Heart left ventricle (tissue), 13 donors: ENCODE data around the gene PCNX3.

ENCODE experiments used
- CTCF ChIP-seq, 12 donors: fragments of 200-600 bp; sonication (generic) in 4 of 12; IDR thresholded peaks; one replicate each; pipeline versions ENCODE4 v1.5.0 to v1.8.0; 2018 to 2022; ENCODE audit warnings: antibody characterized with exemption in 12 of 12, mild to moderate bottlenecking in 5 of 12
- POLR2A ChIP-seq, 2 donors: fragments of 450-650 bp; IDR thresholded peaks; one replicate each; pipeline ENCODE4 v1.6.1; 2017; ENCODE audit warnings: antibody characterized with exemption in 2 of 2, mild to moderate bottlenecking in 2 of 2, moderate library complexity in 2 of 2
- donor health status: ischemic (EF 13 %, LVEDD 7.1; RV severe dilation, severe dysfunction).
- donor health status: DM: no; HTN: yes; CAD: no.
- donor health status: DM: no; HTN: no; CAD: no.
- donor health status: ischemic (EF 25% LVEDD 6.9; RV normal size, moderate dysfunction).
- donor health status: ischemic (EF 25% LVEDD 5.7; RV mildly dilated, moderate dysfunction).
- donor health status: ischemic (EF 35%, LVEDD 5.7; RV mildly dilated, moderate dysfunction).
- donor health status: nonischemic (EF 11% LVEDD 7.7; RV severe dilation, severe dysfunction).
- donor health status: DM: yes; HTN: yes; CAD: no.
- donor health status: PGD.
- donor health status: ischemic (EF 29% LVEDD 5.4; RV normal size, mild dysfunction).
- donor health status: nonischemic (EF 23%, LVEDD 6.1; RV moderate dilation, normal function).

GRCh38 chr11:65617136-65617850 is 1.7 kb downstream of the PCNX3 start:
- TF ChIP-seq CTCF (IDR thresholded peaks at IDR 0.05) (no peak), POLR2A (IDR thresholded peaks at IDR 0.05) (no peak)
